GM21737 (cell line): Measurements from ENCODE around the gene LRIG1.

Source experiments
- ATAC-seq: cut with Tn5 transposase; IDR thresholded peaks from one replicate; pipeline ENCODE4 v1.9.1; 2021; ENCODE audit warnings: mild to moderate bottlenecking, moderate library complexity; ENCODE audit not compliant: unreplicated experiment

Gene LRIG1

GRCh38 chr3:66507423-66508260, 6.8 kb upstream of the LRIG1 start:
- ATAC-seq = no peak

GRCh38 chr3:66506154-66506553, 5.3 kb upstream of the LRIG1 start:
- no peak for ATAC-seq

DNA sequence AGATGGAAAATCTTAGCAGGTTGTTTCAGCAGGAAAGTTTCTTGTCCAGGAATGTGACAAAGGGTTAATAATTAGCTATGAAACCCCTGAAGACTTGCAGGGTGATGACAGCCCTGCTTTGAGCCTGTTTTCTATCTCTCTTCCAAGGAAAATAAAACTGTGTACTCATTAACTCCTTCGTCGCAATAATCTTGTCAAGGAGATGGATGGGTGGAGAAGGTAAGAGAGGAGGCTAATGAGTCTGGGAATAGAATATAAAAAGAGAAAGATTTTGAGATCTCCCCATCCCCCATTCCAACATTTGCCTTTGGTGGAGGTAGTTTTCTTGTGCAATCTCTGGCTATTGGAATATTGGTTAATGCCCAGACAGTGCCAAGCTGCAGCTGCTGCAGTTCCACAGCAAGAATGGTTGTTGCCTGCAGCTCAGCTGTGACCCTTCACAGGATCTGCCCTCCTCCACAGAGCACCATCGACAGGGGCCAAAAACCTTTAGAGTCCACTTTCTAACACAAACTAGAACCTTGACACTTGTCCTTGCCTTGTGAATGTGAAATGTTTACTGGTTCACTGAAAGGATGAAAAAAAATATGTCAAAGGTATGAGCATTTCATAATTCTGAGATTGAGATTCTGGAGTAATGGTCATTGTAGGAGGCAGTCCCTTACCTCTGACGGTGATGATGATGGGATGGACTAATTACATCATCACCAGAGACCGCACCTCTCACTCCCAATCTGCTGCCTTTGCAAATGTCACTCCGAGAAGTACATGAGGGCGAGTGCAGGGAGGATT, 4.2 kb upstream of the LRIG1 start:
- ATAC-seq = no peak

DNA sequence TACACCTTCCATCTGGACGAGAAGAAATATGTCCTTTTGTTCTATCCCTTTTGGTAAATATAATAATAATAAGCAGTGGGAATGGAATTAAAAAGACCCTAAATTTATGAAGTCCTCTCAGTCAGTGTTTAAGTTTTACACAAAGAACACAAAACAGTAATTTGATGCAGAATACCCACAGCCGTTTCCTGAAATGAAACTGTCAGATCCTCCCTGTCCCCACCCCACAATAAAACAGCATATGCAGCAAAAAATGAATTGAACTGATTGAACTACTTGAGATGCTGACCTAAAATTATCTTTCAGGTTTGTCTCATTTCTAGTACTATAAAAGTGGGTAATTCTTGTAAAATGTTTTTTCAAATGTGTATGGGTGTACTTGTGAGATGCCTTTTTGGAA, 2.2 kb upstream of the LRIG1 start:
- no peak for ATAC-seq

GRCh38 chr3:66502245-66502874, 1.5 kb upstream of the LRIG1 start:
- no peak for ATAC-seq

- ATAC-seq = no peak
These were observed 842 bp upstream of the LRIG1 start for GRCh38 chr3:66501483-66502244.

DNA sequence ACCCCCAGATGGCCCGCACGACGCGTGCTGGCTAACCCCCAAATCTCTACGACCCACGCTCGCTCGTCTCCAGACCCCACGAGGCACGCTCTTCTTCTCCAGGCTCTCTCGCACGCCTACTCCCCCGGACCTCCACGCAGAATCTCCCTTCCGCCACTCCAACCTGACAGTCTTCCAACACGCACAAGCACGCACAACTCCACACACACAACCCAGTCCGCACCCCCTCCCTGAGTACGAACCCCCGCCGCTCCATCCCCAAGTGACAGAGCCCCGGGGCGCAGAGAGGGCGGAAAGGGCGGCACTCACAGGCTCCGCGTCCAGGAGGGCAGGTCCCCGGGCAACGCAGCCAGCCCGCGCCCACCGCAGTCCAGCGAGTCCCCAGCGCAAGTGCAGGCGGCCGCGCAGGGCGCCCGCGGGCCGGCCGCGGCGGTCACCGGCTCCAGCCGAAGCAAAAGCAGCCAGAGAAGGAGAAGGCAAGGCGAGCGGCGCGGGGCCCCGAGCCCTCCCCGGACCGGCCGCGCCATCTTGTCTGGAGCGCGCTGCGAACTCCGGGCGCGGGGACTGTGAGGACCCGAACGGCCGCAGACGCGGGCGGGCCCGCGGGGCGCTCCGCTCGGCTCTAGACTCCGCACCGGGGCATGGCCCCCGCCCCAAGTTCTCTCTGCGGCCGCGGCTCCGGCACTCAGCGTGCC, 794 bp downstream of the LRIG1 start:
- peak; percentile 13 for ATAC-seq

DNA sequence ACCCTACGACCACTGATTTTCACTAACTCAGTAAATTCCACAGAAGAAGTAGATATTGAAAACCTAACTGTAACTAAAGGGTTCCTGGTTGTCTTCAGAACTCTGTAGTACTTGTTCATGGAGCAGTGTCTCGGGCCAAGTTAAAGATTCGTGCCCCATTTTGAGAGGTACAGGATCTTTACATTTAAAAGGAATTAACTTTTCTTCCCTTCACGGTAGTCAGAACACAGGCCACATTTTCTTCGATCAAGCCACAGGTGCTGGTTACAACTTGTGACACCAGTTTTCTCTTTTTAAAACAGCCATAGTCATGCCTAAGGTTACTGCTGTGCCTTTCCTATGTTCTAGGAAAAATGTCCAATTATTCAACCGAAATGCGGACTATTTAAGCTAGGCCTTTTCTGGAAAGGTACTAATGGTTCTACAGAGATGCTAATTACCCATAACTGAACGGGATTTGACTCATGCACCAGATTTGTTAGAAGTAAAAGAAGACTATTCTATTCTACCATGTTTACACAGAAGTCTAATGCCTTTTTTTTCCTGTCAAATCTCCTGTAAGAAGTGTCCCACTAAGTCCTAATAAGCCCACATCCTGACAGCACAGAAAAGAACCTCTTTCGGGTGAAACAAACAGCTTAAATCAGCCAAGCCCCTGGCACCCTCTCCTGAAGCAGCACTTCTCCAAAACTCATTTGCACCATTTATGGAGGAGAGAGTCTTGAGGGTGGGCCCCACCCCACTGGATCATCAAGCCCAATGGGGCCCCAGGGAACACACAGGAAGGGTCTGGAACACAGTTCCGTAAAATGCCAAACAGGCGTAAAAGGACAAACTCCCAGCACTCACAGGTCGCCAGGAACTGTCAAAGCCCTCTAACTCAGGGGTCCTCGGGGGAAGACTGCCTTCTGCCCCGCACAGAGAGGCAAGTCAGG, 1.9 kb downstream of the LRIG1 start:
- no peak for ATAC-seq

DNA sequence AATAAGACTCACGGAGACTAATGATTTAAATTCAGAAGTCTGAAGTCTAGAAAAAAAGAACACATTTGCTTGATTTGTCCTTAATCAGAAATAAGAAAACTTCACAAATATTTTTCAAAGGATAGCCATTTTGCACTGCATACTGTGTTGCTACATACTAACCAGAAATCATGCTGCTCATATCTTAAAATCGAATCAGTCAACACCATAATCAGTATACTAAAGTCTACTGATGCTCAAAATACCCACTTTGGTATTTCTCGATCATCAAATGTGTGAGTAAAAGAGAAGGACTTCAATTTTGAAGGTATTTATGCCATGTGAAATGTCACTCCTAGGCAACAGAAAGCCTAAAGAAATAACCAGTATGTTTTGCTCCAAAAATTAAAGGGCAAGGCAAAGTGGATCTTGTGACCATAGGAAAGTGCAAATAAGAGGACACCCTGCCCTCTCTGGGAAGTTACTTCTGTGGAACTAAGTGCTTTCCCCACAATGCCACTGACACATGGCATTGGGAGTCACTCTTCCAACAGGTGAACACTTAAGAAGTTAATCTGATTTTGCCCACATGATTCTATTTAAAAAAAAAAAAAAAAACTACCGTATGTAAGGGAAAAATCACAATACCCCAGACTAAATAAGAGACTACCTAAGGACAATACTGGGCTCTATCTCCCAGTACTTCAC, 2.7 kb downstream of the LRIG1 start:
- ATAC-seq = no peak

DNA sequence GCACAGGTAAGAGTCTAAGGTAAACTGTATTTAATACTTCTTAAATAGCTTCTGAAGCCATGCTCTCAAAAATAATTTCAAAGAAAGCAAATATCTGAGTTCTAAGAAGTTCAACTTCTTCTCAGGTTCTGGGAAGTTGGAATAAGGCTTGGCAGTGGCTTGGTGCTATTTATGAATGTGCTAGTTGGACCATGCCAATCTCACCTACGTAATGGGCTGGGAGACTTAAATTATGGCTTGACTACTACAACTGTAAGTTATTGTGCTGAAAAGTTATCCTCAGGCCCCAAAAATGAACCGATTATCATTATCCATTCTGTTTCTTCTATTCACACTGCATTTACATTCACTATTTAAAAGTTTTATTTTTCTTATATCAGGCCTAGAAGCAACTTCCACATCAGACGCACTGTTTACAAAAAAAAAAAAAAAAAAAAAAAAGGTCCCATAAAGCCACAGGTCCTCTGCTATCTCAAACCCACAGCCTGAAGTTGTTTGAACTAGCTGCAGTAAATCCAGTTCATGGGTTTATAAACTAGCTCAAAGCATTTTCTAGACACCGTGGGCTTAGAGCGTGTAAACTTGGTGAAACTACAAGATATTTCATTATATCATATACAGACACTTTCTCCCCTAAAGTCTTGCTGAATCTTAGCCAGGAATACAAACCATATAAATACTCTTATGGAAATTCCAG, 3.4 kb downstream of the LRIG1 start:
- ATAC-seq = no peak

DNA sequence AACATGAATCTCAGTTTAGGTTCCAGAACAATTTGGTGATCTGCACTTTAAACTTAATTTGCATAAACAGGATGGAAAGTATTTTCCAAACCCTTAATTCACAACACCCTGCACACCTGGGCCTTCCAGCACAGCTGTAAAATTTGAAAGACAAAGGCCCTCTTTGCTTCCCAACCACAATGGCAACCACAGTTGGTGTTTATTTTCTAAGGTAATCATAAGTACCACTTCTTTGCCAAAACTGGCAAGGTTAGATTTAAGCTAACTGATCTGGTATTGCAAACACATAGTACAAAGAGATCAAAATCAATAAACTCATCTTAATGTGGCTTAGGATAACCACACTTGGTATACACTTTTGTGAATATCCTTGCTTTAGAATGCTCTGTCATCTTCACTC, 4.1 kb downstream of the LRIG1 start:
- ATAC-seq = no peak

DNA sequence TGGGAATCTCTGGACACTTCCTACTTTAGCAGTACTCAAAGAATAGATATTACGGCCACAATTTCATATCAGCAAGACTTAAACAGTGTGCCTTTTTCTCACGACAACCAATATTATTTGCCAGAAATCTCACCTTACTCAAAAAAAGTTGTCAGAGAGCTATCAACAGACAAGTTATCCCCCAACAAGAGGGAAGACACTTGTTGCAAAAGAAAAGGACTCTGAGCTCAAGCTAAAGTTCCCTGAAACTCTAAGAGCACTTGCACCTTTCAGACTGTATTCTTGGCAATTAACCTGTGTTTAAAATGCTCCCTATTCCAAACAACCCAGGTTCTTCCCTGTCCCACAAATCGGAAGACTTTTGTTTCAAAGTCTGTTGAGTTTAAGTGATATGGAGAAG, 4.5 kb downstream of the LRIG1 start:
- no peak for ATAC-seq

- ATAC-seq = no peak
These were observed 5.2 kb downstream of the LRIG1 start for GRCh38 chr3:66495668-66496045.

DNA sequence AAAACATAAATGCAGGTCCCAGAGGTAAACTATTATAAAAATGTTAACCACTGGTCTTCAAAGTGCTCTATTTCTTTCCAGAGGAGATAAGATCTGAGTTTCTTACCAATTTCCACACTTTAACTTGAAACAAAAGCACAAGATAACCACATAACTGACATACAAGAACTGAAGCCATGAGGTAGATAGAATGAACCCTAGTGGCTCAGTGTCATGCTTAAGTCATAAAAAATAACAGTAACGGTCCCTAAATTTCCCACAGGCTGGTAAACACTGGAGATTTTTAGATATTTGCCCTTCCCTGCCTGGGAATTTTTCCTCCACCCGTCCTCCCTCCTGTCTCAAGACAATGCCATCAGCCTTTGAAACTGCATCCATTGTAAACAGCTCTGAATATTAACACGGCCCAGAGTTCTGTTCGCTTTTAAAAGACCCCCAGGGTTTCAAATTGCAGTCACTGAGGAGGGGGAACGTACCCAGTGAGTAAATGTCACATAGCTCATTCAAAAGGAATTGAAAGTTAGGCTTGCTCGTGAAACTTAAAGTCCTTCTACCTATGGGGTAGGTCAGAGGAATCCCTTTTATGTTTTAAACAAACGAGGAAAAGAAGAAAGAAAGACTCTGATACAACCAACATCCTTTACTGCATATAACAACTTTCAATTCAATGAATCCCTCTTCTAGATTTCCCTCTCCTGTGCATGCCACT, 5.7 kb downstream of the LRIG1 start:
- ATAC-seq = no peak

GRCh38 chr3:66493458-66494099, 7.2 kb downstream of the LRIG1 start:
- ATAC-seq = no peak

DNA sequence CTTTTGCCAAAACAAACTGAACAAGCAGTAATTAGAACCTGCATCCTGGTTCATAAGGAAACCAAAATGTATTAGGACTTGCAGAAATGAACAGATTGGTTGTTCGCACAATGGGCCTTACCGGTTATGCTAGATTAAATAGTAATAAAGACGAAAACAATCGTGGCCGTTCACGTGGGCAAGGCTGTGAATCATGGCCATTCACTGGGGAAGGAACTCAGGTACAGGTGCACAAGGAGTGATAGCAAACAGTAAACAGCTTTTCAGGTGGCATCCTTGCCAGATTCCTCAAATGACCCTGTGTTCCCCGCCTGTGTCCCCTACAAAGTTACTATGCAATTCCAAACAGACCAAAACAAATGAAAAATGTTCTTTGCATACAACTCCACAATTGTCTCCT, 8.2 kb downstream of the LRIG1 start:
- no peak for ATAC-seq

DNA sequence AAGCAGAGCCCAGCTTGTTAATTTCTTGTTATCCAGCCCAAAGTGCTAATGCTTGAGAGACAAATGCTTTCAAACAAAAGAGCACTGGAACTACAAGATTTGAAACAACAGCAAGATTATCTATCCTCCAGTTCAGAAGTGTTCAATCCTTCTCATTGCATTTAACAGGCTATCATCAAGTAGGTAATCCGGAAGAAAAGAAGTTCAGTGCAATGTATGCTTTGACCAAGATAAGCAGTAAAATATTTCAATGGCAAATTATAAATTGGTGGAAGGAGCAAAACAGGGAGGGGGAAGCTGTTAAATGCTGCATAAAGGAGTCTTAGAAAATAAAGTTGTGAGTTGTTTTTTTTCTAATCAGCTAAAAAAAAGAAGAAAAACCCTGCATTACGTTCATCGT, 8.8 kb downstream of the LRIG1 start:
- ATAC-seq = no peak
